Osteoblast (primary cell): ENCODE measurements around the gene EFNB1. TPM values are rescaled to one million over a fixed set of nuclear protein-coding genes. Genes with fewer than 3 reads are reported as not detected.

ENCODE experiments used
- DNase-seq: peaks from one replicate; pipeline ENCODE4 v3.0.0; 2011; ENCODE audit warnings: low spot score, mixed read lengths; ENCODE audit not compliant: insufficient read length; ENCODE audit errors: missing footprints
- H2AFZ ChIP-seq: 2 replicates; pipeline ENCODE4 v1.6.0; 2011; ENCODE audit warnings: mild to moderate bottlenecking, low read length
- H3K27ac ChIP-seq: 2 replicates; pipeline ENCODE4 v1.5.1; 2011; ENCODE audit warnings: mild to moderate bottlenecking, low read depth, low read length, moderate library complexity
- H3K27me3 ChIP-seq: 2 replicates; pipeline ENCODE4 v1.6.0; 2012; ENCODE audit warnings: mild to moderate bottlenecking, control low read depth, inconsistent platforms, low read length, moderate library complexity; ENCODE audit not compliant: insufficient read depth
- H3K36me3 ChIP-seq: 2 replicates; pipeline ENCODE4 v1.5.1; 2011; ENCODE audit warnings: mild to moderate bottlenecking, low read length, control low read depth, moderate library complexity; ENCODE audit not compliant: insufficient read depth
- H3K4me1 ChIP-seq: 2 replicates; pipeline ENCODE4 v1.5.1; 2011; ENCODE audit warnings: mild to moderate bottlenecking, low read length, control low read depth, moderate library complexity; ENCODE audit not compliant: insufficient read depth
- H3K4me2 ChIP-seq: 2 replicates; pipeline ENCODE4 v1.6.0; 2011; ENCODE audit warnings: mild to moderate bottlenecking, low read length; ENCODE audit not compliant: insufficient read depth
- H3K4me3 ChIP-seq: fragments of 200-600 bp; sonication (generic); 3 replicates; pipeline ENCODE4 v1.5.1; 2012; ENCODE audit warnings: mild to moderate bottlenecking, low read length, inconsistent platforms; ENCODE audit not compliant: insufficient read depth
- H3K79me2 ChIP-seq: 2 replicates; pipeline ENCODE4 v1.6.0; 2012; ENCODE audit warnings: mild to moderate bottlenecking, low read length, control low read depth, inconsistent platforms; ENCODE audit not compliant: insufficient read depth
- H3K9me3 ChIP-seq: 2 replicates; pipeline ENCODE4 v1.5.1; 2011; ENCODE audit warnings: low read depth, low read length, control low read depth
- H4K20me1 ChIP-seq: 2 replicates; pipeline ENCODE4 v1.6.0; 2012; ENCODE audit warnings: mild to moderate bottlenecking, low read length, control low read depth; ENCODE audit not compliant: insufficient read depth
- CTCF ChIP-seq: IDR thresholded peaks from 2 replicates; pipeline ENCODE4 v1.5.1; 2011; ENCODE audit warnings: mild to moderate bottlenecking, low read depth, low read length, moderate library complexity; ENCODE audit errors: extremely low read depth
- total RNA-seq: library from RNA; depleted of rRNA; stranded (reverse); fragments of >200 nt; gene quantifications from 2 replicates; pipeline ENCODE4 v1.2.3, GENCODE V29; 2012

The EFNB1 gene
- total RNA-seq, 1 donor = 34.7 TPM

- peaks cover 39% of the 10 kb centered on the region for H4K20me1 ChIP-seq
- H3K79me2 ChIP-seq = peaks cover 37% of the 10 kb centered on the region
Measured at GRCh38 chrX:68832101-68832416, 3.2 kb downstream of the EFNB1 start.

GRCh38 chrX:68832516-68833447 lies 4.0 kb downstream of the EFNB1 start:
- Histone ChIP-seq H3K4me1 (peaks cover 3% of the 10 kb centered on the region), H3K4me3 (peak overlapping the region; percentile 77), H3K79me2 (peaks cover 41% of the 10 kb centered on the region), H4K20me1 (peaks cover 39% of the 10 kb centered on the region), H3K27me3 (peaks cover 8% of the 10 kb centered on the region), H3K36me3 (no peaks in the 10 kb centered on the region), H3K4me2 (peak overlapping the region; percentile 76), H3K9me3 (no peaks in the 10 kb centered on the region), H3K27ac (no peak overlapping the region), H2AFZ (no peak overlapping the region)
- DNase-seq = peak; percentile 84
- no peak for TF ChIP-seq CTCF

More at GRCh38 chrX:68832101-68832416, 3.2 kb downstream of the EFNB1 start:
- peaks cover 3% of the 10 kb centered on the region for H3K4me1 ChIP-seq
- H3K4me2 ChIP-seq = peak overlapping the region; percentile 76
- H2AFZ ChIP-seq = no peak overlapping the region
- H3K27me3 ChIP-seq = peaks cover 13% of the 10 kb centered on the region
- no peaks in the 10 kb centered on the region for H3K36me3 ChIP-seq
- TF ChIP-seq CTCF = no peak
- H3K4me3 ChIP-seq = peak overlapping the region; percentile 77
- H3K27ac ChIP-seq = no peak overlapping the region
- DNase-seq = peak; percentile 97
- no peaks in the 10 kb centered on the region for H3K9me3 ChIP-seq

GRCh38 chrX:68833448-68833805 lies 4.6 kb downstream of the EFNB1 start:
- no peaks in the 10 kb centered on the region for H3K9me3 ChIP-seq
- H2AFZ ChIP-seq = no peak overlapping the region
- H4K20me1 ChIP-seq = peaks cover 41% of the 10 kb centered on the region
- peaks cover 2% of the 10 kb centered on the region for H3K4me1 ChIP-seq
- no peak overlapping the region for H3K4me3 ChIP-seq
- no peak for TF ChIP-seq CTCF
- H3K36me3 ChIP-seq = no peaks in the 10 kb centered on the region
- peaks cover 8% of the 10 kb centered on the region for H3K27me3 ChIP-seq
- peak; percentile 51 for DNase-seq
- H3K4me2 ChIP-seq = no peak overlapping the region
- H3K79me2 ChIP-seq = peaks cover 41% of the 10 kb centered on the region
- H3K27ac ChIP-seq = no peak overlapping the region

GRCh38 chrX:68833855-68834331 lies 5.1 kb downstream of the EFNB1 start:
- Histone ChIP-seq H3K27ac (no peak overlapping the region), H3K36me3 (no peaks in the 10 kb centered on the region), H3K9me3 (no peaks in the 10 kb centered on the region), H3K4me3 (no peak overlapping the region), H3K4me2 (no peak overlapping the region), H3K79me2 (peaks cover 41% of the 10 kb centered on the region), H3K27me3 (peaks cover 8% of the 10 kb centered on the region), H3K4me1 (no peaks in the 10 kb centered on the region), H4K20me1 (peaks cover 41% of the 10 kb centered on the region), H2AFZ (no peak overlapping the region)
- DNase-seq = peak; percentile 80
- TF ChIP-seq CTCF = no peak
